ENCODE measurements around the gene HEBP2. TPM values are rescaled to one million over a fixed set of nuclear protein-coding genes. Genes with fewer than 3 reads are reported as not detected.

HEBP2 gene
- total and polyA plus RNA-seq, 9 donors = 12.4 to 64.8 (median 44.3) TPM

DNA sequence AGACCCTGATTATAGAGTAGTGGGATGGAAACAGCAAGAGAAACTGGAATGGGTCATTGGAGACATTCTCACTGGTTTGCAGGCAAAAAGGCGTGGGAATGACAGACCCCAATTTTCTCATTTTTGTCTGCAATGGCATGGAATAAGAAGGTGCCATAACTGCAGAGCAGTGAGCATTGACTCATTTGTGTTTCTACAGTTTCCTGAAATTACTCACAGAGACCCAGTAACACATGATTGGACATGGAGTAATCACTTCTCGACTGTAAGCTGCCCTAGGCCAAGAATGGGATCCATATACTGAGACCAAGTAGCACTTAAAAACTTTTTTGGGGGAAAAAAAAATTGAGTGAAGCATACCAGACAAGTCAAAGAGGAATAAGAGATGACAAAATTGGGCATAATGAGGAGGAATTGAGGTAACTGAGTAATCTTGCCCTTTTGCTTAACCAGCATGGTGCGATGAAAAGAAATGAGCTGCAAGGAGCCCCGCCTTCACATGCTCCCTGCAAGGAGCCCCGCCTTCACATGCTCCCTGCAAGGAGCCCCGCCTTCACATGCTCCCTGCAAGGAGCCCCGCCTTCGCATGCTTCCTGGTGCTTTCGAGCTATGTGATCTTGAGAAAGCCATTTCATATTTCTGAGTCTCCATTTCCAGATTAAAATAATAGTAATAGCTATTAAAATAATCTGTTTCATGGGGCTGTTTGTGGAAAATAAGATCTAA is 51.1 kb downstream of the HEBP2 start:
- TF ChIP-seq POLR2A (IDR thresholded peaks at IDR 0.05) (no peak), CTCF (IDR thresholded peaks at IDR 0.05) (no peak), EP300 (IDR thresholded peaks at IDR 0.05) (no peak)
- Histone ChIP-seq H3K4me1 (ENCODE audit: insufficient read depth) (no peaks in the 10 kb centered on the region), H3K36me3 (no peaks in the 10 kb centered on the region), H3K27ac (no peak overlapping the region), H3K9me3 (no peaks in the 10 kb centered on the region), H3K4me3 (no peak overlapping the region), H3K27me3 (no peaks in the 10 kb centered on the region)
- no peak for DNase-seq
- intact Hi-C loops (cut with DNase I) = no loop called here
- WGBS, 3 donors = 84 to 88% (median 84%) methylated on average over 9 of the region's 9 CpGs

DNA sequence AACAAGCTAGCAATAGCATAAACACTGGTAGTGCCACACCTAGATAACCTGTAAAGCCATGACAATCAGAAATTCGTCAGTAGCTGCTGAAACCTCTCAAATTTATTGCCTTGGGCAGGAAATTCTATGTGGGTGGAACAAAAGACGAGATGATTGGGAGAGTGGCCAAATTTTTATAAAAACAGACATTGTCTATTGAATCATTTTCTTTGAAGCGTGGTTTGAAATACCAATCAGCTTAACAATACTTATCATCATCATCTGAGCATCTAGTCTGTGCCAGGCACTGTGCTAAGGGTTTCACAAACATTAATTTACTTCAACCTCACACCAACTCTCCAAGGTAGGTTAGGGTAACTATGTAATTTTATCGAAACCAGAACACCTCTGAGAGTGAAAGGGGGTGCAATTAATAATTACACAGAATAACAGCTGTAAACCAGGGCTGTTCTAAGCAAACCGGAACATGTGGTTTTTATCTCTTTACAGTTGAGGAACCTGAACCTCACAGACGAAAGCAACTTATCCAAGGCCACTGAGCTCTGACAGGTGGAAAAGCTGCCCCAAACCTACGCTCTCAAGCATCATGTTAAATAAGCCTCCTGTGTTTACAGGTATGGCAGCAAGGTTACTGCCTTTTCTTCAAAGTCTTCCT is 51.9 kb downstream of the HEBP2 start:
- Histone ChIP-seq H3K27ac (no peak overlapping the region), H3K36me3 (no peaks in the 10 kb centered on the region), H3K4me3 (no peak overlapping the region), H3K4me1 (ENCODE audit: insufficient read depth) (no peaks in the 10 kb centered on the region), H3K27me3 (no peaks in the 10 kb centered on the region), H3K9me3 (no peaks in the 10 kb centered on the region)
- DNase-seq = no peak
- intact Hi-C loops (cut with DNase I) = no loop called here
- TF ChIP-seq CTCF (IDR thresholded peaks at IDR 0.05) (no peak), EP300 (IDR thresholded peaks at IDR 0.05) (no peak), POLR2A (IDR thresholded peaks at IDR 0.05) (no peak)
- WGBS, 3 donors = 40 to 52% (median 47%) methylated on average over 7 of the region's 7 CpGs

- Histone ChIP-seq H3K9me3 (no peaks in the 10 kb centered on the region), H3K27ac (no peak overlapping the region)
- 58 to 72% (median 64%) methylated on average over 6 of the region's 6 CpGs for WGBS, 3 donors
Observed at GRCh38 chr6:138456401-138456790, 52.4 kb downstream of the HEBP2 start.

GRCh38 chr6:138461647-138462046 is 57.6 kb downstream of the HEBP2 start:
- H3K4me3 ChIP-seq = no peak overlapping the region
- H3K4me1 ChIP-seq (ENCODE audit: insufficient read depth) = no peaks in the 10 kb centered on the region
- no peaks in the 10 kb centered on the region for H3K27me3 ChIP-seq
- intact Hi-C loops (cut with DNase I) = no loop called here
- H3K27ac ChIP-seq = no peak overlapping the region
- no peak for DNase-seq
- TF ChIP-seq CTCF (IDR thresholded peaks at IDR 0.05) (no peak), EP300 (IDR thresholded peaks at IDR 0.05) (no peak), POLR2A (IDR thresholded peaks at IDR 0.05) (no peak)
- 87 to 97% (median 92%) methylated on average over 1 of the region's 1 CpG for WGBS, 3 donors
- no peaks in the 10 kb centered on the region for H3K9me3 ChIP-seq
- H3K36me3 ChIP-seq = no peaks in the 10 kb centered on the region

More at GRCh38 chr6:138456401-138456790, 52.4 kb downstream of the HEBP2 start:
- Histone ChIP-seq H3K27me3 (no peaks in the 10 kb centered on the region), H3K4me1 (ENCODE audit: insufficient read depth) (no peaks in the 10 kb centered on the region), H3K4me3 (no peak overlapping the region), H3K36me3 (no peaks in the 10 kb centered on the region)
- intact Hi-C loops (cut with DNase I) = no loop called here
- TF ChIP-seq EP300 (IDR thresholded peaks at IDR 0.05) (no peak), CTCF (IDR thresholded peaks at IDR 0.05) (no peak)
- DNase-seq = no peak

Measured in ovary (tissue), 9 donors.